HepG2 (cell line): ENCODE results near the gene SLC6A7. TPM values are rescaled to one million over a fixed set of nuclear protein-coding genes. Genes with fewer than 3 reads are reported as not detected.

ENCODE experiments used
- HOXD1 ChIP-seq: sonication (generic); formaldehyde crosslinking; IDR thresholded peaks from 2 replicates; pipeline ENCODE4 v1.5.0; 2020; ENCODE audit warnings: missing genetic modification reagents
- NCOA2 ChIP-seq: sonication (generic); formaldehyde crosslinking; IDR thresholded peaks from 2 replicates; pipeline ENCODE4 v1.8.0; 2022; ENCODE audit warnings: inconsistent platforms
- RAD51 ChIP-seq: fragments of 450-650 bp; IDR thresholded peaks from 2 replicates; pipeline ENCODE4 v1.6.1; 2016; ENCODE audit warnings: borderline replicate concordance
- REPIN1 ChIP-seq: sonication (generic); formaldehyde crosslinking; IDR thresholded peaks from 2 replicates; pipeline ENCODE4 v1.8.0; 2022; ENCODE audit warnings: missing genetic modification reagents, low read depth, mild to moderate bottlenecking, borderline replicate concordance
- ZHX2 ChIP-seq, 2 experiments: sonication (generic) in 1 of 2; formaldehyde crosslinking in 1 of 2; IDR thresholded peaks; 2 replicates each; pipeline versions ENCODE4 v1.6.1 to v1.9.0; 2014 to 2022; ENCODE audit warnings: antibody characterized with exemption in 1 of 2, borderline replicate concordance in 1 of 2, inconsistent platforms in 1 of 2, low read depth in 1 of 2, missing genetic modification reagents in 1 of 2
- ZNF629 ChIP-seq: sonication (generic); formaldehyde crosslinking; conservative IDR thresholded peaks from 2 replicates; pipeline ENCODE4 v1.5.0; 2020; ENCODE audit warnings: missing genetic modification reagents
- ZNF660 ChIP-seq: sonication (generic); formaldehyde crosslinking; IDR thresholded peaks from 2 replicates; pipeline ENCODE4 v1.5.1; 2020; ENCODE audit warnings: mild to moderate bottlenecking, low read depth, missing genetic modification reagents, borderline replicate concordance
- ZNF704 ChIP-seq: sonication (generic); formaldehyde crosslinking; IDR thresholded peaks from 2 replicates; pipeline ENCODE4 v1.8.1; 2023; ENCODE audit warnings: mild to moderate bottlenecking, inconsistent platforms, moderate library complexity, missing genetic modification reagents, borderline replicate concordance
- ZNF879 ChIP-seq: sonication (generic); formaldehyde crosslinking; IDR thresholded peaks from 2 replicates; pipeline ENCODE4 v1.8.1; 2023; ENCODE audit warnings: missing genetic modification reagents
- polyA plus RNA-seq, 8 experiments: library from polyadenylated mRNA; depleted of rRNA in 3 of 8; stranded (reverse) in 7 of 8; unstranded in 1 of 8; fragments of >200 nt; fragmentation: Illumina TruSeq in 4 of 8; extraction: Trizol in 4 of 8; gene quantifications; 2 replicates each; pipeline versions ENCODE4 v1.2.1 to v1.2.3, GENCODE V29; 2011 to 2016; ENCODE audit warnings: low read depth in 4 of 8, missing spikeins in 1 of 8, mixed read lengths in 1 of 8; ENCODE audit not compliant: insufficient read depth in 1 of 8
- total RNA-seq, 5 experiments: library from RNA; depleted of rRNA; stranded (reverse); fragments of >200 nt; fragmentation: Illumina TruSeq; extraction: Trizol; gene quantifications; 2 replicates each; pipeline ENCODE4 v1.2.3, GENCODE V29; 2016; ENCODE audit warnings: low read depth in 1 of 5

SLC6A7 gene
- total and polyA plus RNA-seq, 2 of the 13 experiments (the other 11 are each of a cell fraction or from before 2014, with no cell fraction given) = not detected

- TF ChIP-seq ZHX2 (IDR thresholded peaks at IDR 0.05; ENCODE audit: low read depth) (no peak), ZHX2 (CRISPR knock-in tag; IDR thresholded peaks at IDR 0.05; ENCODE audit: borderline replicate concordance) (no peak), ZNF660 (CRISPR knock-in tag) (no peak), ZNF629 (no peak), ZNF704 (CRISPR knock-in tag) (no peak), ZNF879 (CRISPR knock-in tag) (no peak), REPIN1 (CRISPR knock-in tag) (no peak; the same call in 1 of the 2 replicates), HOXD1 (CRISPR knock-in tag) (no peak), RAD51 (no peak), NCOA2 (CRISPR knock-in tag) (no peak)
Observed at GRCh38 chr5:150163035-150163434, 26.8 kb upstream of the SLC6A7 start (continued).
